Neuronal stem cell (in vitro differentiated cells): ENCODE results near the gene CXCR3.

ENCODE experiments used
- DNase-seq: peaks from one replicate; pipeline ENCODE4 v3.0.0-alpha.2; 2013; ENCODE audit warnings: low spot score
- H2AFZ ChIP-seq: one replicate; pipeline ENCODE4 v1.6.1; 2013; ENCODE audit warnings: mild to moderate bottlenecking, low read length, inconsistent platforms
- H2AK5ac ChIP-seq: 2 replicates; pipeline ENCODE4 v1.6.1; 2013; ENCODE audit warnings: low read depth, mild to moderate bottlenecking, inconsistent platforms, low read length, moderate library complexity, mixed read lengths
- H2BK120ac ChIP-seq: 2 replicates; pipeline ENCODE4 v1.6.1; 2013; ENCODE audit warnings: low read depth, mild to moderate bottlenecking, inconsistent platforms, low read length, moderate library complexity, mixed read lengths
- H2BK12ac ChIP-seq: one replicate; pipeline ENCODE4 v1.6.1; 2013; ENCODE audit warnings: low read length, inconsistent platforms
- H2BK15ac ChIP-seq: 2 replicates; pipeline ENCODE4 v1.6.1; 2013; ENCODE audit warnings: mild to moderate bottlenecking, low read length, inconsistent platforms, mixed read lengths
- H2BK5ac ChIP-seq: one replicate; pipeline ENCODE4 v1.6.1; 2013; ENCODE audit warnings: inconsistent platforms, mild to moderate bottlenecking, low read length, moderate library complexity
- H3K14ac ChIP-seq: one replicate; pipeline ENCODE4 v1.6.1; 2013; ENCODE audit warnings: low read length, inconsistent platforms
- H3K18ac ChIP-seq: 2 replicates; pipeline ENCODE4 v1.6.1; 2013; ENCODE audit warnings: low read length, inconsistent platforms
- H3K23ac ChIP-seq: 2 replicates; pipeline ENCODE4 v1.6.1; 2013; ENCODE audit warnings: low read depth, mild to moderate bottlenecking, mixed read lengths, low read length, inconsistent platforms; ENCODE audit not compliant: poor library complexity
- H3K27ac ChIP-seq: replicated peaks from 3 replicates; pipeline ENCODE4 v1.5.1; 2013; ENCODE audit warnings: low read length, inconsistent platforms
- H3K27me3 ChIP-seq, 3 experiments: 2 replicates each; pipeline ENCODE4 v1.6.1; 2013; ENCODE audit warnings: low read length in 3 of 3, mild to moderate bottlenecking in 2 of 3, inconsistent platforms in 1 of 3, low read depth in 1 of 3, mixed read lengths in 1 of 3, moderate library complexity in 1 of 3; ENCODE audit not compliant: control insufficient read depth in 3 of 3, insufficient read depth in 3 of 3
- H3K36me3 ChIP-seq, 2 donors: replicated peaks in 1 of 2; 2 replicates each; pipeline ENCODE4 v1.6.1; 2013; ENCODE audit warnings: low read length in 2 of 2; ENCODE audit not compliant: control insufficient read depth in 2 of 2, insufficient read depth in 2 of 2
- H3K4ac ChIP-seq: 2 replicates; pipeline ENCODE4 v1.6.1; 2013; ENCODE audit warnings: inconsistent platforms, mild to moderate bottlenecking, low read length, moderate library complexity
- H3K4me1 ChIP-seq, 2 donors: 1 replicate in 1 of 2; 2 replicates in 1 of 2; pipeline ENCODE4 v1.6.1; 2013; ENCODE audit warnings: low read length in 2 of 2, low read depth in 1 of 2; ENCODE audit not compliant: control insufficient read depth in 2 of 2, insufficient read depth in 1 of 2
- H3K4me2 ChIP-seq: one replicate; pipeline ENCODE4 v1.6.1; 2013; ENCODE audit warnings: mild to moderate bottlenecking, low read length, inconsistent platforms; ENCODE audit not compliant: insufficient read depth, poor library complexity, severe bottlenecking
- H3K4me3 ChIP-seq, 2 donors: 2 replicates each; pipeline ENCODE4 v1.5.1; 2013; ENCODE audit warnings: low read length in 2 of 2, mild to moderate bottlenecking in 2 of 2, inconsistent platforms in 1 of 2, moderate library complexity in 1 of 2
- H3K79me1 ChIP-seq: one replicate; pipeline ENCODE4 v1.6.1; 2013; ENCODE audit warnings: low read depth, mild to moderate bottlenecking, inconsistent platforms, low read length, moderate library complexity
- H3K9ac ChIP-seq: one replicate; pipeline ENCODE4 v1.6.1; 2013; ENCODE audit warnings: mild to moderate bottlenecking, low read depth, low read length, inconsistent platforms; ENCODE audit not compliant: poor library complexity
- H3K9me3 ChIP-seq, 2 donors: replicated peaks in 1 of 2; 2 replicates each; pipeline versions ENCODE3 to v1.6.1; 2013; ENCODE audit warnings: low read length in 2 of 2, mild to moderate bottlenecking in 2 of 2, inconsistent platforms in 1 of 2, low read depth in 1 of 2, mixed read lengths in 1 of 2, moderate library complexity in 1 of 2; ENCODE audit not compliant: control insufficient read depth in 2 of 2, insufficient read depth in 1 of 2
- H4K8ac ChIP-seq: one replicate; pipeline ENCODE4 v1.6.1; 2013; ENCODE audit warnings: low read depth, mild to moderate bottlenecking, inconsistent platforms, low read length, moderate library complexity
- H4K91ac ChIP-seq: one replicate; pipeline ENCODE4 v1.6.1; 2013; ENCODE audit warnings: low read length, low read depth, mild to moderate bottlenecking, inconsistent platforms; ENCODE audit not compliant: poor library complexity
- WGBS, 2 donors: extraction: QIAGEN DNeasy Blood & Tissue Kit; methylation state at CpG; one replicate each; pipeline ENCODE4 v1.1.7; 2013; ENCODE audit warnings: missing lambda C conversion rate in 2 of 2, mixed read lengths in 1 of 2; ENCODE audit not compliant: insufficient read length in 2 of 2, insufficient replicate concordance in 1 of 2; ENCODE audit errors: extremely low coverage in 2 of 2; 5-methylcytosine and 5-hydroxymethylcytosine counted together

CXCR3 gene

DNA sequence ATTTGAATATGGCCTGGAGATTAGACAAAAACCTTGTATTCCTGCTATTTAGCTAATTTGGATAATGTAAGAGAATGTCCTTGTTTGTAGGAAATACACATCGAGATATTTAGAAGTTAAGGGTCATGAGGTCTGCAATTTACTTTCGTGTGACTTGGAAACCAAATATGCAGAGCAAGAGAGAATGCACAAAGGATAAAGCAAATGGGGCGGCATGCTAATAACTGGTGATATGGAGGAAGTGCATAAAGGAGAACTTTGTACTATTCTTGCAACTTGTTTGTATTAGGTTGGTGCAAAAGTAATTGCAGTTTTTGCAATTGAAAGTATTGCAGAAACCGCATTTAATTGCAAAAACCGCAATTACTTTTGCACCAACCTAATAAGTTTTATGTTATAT is 7.2 kb upstream of the CXCR3 start:
- DNase-seq: no peak
- H3K27ac ChIP-seq: no peak overlapping the region
- H3K36me3 ChIP-seq: no peaks in the 10 kb centered on the region
- no peak overlapping the region for H3K4ac ChIP-seq
- no peak overlapping the region for H3K23ac ChIP-seq
- H2BK5ac ChIP-seq: no peak overlapping the region
- no CpG with 5 or more reads among the region's 5 CpGs for WGBS, 2 donors
- no peaks in the 10 kb centered on the region for H3K27me3 ChIP-seq
- no peak overlapping the region for H2AFZ ChIP-seq
- no peak overlapping the region for H2BK120ac ChIP-seq
- H3K18ac ChIP-seq: no peak overlapping the region
- no peaks in the 10 kb centered on the region for H3K79me1 ChIP-seq
- H4K91ac ChIP-seq: no peak overlapping the region
- H3K9me3 ChIP-seq: no peaks in the 10 kb centered on the region
- H3K4me1 ChIP-seq: no peaks in the 10 kb centered on the region
- no peak overlapping the region for H3K4me2 ChIP-seq
- no peak overlapping the region for H3K9ac ChIP-seq
- no peak overlapping the region for H4K8ac ChIP-seq
- no peak overlapping the region for H2BK15ac ChIP-seq
- no peak overlapping the region for H2AK5ac ChIP-seq
- no peak overlapping the region for H3K4me3 ChIP-seq
- H3K14ac ChIP-seq: no peak overlapping the region
- no peak overlapping the region for H2BK12ac ChIP-seq

DNA sequence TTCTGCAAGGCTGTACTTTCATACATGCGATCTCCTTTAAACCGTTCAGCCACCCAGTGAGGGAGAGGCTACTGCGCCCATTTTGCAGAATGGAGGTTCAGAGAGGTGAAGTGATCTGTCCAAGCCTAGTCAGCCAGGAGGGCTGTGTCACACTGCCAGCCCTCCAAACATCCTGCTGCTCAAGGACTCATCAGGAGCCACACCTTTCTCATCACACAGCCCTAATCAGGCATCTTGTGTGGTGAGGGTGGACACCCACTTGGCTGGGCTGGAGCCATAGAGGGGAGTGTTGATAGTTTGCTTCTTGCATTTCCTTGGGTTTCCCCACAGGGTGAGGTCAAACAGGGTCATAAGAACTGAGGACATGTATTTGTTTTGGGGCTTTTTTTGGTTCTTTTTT is 5.4 kb upstream of the CXCR3 start:
- Histone ChIP-seq H2AK5ac (no peak overlapping the region), H3K9ac (no peak overlapping the region), H3K4me2 (no peak overlapping the region), H3K79me1 (no peaks in the 10 kb centered on the region), H3K4me1 (no peaks in the 10 kb centered on the region), H3K23ac (no peak overlapping the region), H3K27ac (no peak overlapping the region), H2BK120ac (no peak overlapping the region), H3K4me3 (no peak overlapping the region), H3K4ac (no peak overlapping the region), H4K91ac (no peak overlapping the region), H3K27me3 (peaks cover 0 to 3% (median 0%) of the 10 kb centered on the region in 3 experiments), H2BK15ac (no peak overlapping the region), H2AFZ (no peak overlapping the region), H2BK5ac (no peak overlapping the region), H3K18ac (no peak overlapping the region), H4K8ac (no peak overlapping the region), H2BK12ac (no peak overlapping the region), H3K14ac (no peak overlapping the region), H3K36me3 (no peaks in the 10 kb centered on the region), H3K9me3 (no peaks in the 10 kb centered on the region)
- DNase-seq: no peak
- WGBS, 2 donors: no CpG with 5 or more reads among the region's 3 CpGs

DNA sequence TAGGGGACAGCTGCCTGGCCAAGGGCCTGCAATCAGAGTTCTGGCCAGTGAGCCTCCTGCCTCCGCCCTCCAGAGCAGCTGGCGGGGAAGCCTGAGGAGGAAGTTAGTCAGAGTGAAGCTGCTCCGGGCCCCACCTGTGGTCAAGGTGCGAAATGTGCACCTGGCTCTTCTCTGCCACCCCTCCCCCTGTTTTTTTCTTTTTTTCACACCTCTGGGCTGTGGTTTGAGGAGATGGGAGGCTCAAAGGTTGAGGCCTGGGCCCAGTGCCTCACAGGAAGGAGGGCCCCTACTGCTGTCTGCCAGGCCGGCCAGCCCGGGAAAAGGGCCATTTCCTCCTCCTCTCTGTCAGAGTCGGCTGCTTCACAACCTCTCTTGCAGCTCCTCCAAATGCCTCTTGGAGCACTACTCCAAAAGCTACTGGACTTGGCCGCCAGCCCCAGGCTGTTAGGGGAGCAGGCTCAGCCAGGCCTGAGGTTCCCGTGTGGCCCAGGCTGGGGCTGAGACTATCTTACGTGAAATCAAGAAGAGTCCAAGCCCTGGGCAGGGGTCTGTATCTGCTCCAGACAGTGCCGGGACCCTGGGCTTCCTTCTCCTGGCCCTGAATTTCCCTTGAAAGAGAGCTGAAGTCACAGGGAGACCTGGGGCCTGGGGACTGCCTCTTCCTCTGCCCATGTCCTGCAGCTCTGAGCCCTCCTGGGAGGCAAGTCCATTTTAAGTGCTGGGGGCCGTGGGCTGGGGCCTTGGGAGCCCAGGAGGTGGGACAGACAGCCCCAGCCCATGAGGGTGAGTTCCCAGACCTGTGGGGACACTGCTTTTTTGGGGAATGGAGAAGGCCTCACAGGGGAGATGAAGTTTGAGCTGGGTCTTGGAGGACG is 4.5 kb upstream of the CXCR3 start:
- Histone ChIP-seq H4K91ac (no peak overlapping the region), H2BK5ac (no peak overlapping the region), H3K14ac (no peak overlapping the region), H3K27me3 (peaks cover 0 to 7% (median 0%) of the 10 kb centered on the region in 3 experiments), H3K4me1 (no peaks in the 10 kb centered on the region), H2BK12ac (no peak overlapping the region), H3K79me1 (no peaks in the 10 kb centered on the region), H3K27ac (no peak overlapping the region), H3K9me3 (no peaks in the 10 kb centered on the region), H2AK5ac (no peak overlapping the region), H3K4me2 (no peak overlapping the region), H3K9ac (no peak overlapping the region), H2BK120ac (no peak overlapping the region), H3K4me3 (no peak overlapping the region), H2BK15ac (no peak overlapping the region), H3K4ac (no peak overlapping the region), H3K18ac (no peak overlapping the region), H3K23ac (no peak overlapping the region), H2AFZ (peak overlapping the region; percentile 92), H4K8ac (no peak overlapping the region), H3K36me3 (no peaks in the 10 kb centered on the region)
- WGBS, 2 donors: no CpG with 5 or more reads among the region's 13 CpGs
- DNase-seq: peak; percentile 4

DNA sequence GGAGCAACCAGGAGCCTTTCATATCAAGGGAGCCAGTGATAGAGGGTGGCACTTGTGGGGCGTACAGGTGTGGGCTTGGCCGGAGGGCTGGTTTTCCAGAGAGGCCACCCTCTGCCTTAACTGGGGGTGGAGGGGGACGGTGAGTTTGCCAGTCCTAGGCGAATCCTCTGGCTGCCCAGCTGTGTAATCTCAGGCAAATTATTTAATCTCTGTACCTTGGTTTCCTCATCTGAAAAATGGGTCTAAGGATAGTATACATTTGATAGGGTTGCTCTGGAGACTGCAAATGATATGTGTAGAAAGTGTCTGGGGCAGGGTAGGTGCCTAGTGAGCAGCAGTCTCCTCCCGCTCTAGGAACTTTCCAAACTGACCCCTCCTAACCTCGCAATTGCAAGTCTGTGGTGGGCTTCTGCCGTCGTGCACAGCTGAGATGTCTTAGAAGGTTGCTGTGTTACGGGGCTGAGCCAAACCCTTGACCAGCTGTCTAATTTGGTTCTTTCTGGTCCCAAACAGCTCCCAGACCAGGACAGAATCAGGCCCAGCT is 3.8 kb upstream of the CXCR3 start:
- no peak overlapping the region for H4K91ac ChIP-seq
- no peak overlapping the region for H3K14ac ChIP-seq
- no peak overlapping the region for H3K4ac ChIP-seq
- H2BK12ac ChIP-seq: no peak overlapping the region
- DNase-seq: no peak
- H2AK5ac ChIP-seq: no peak overlapping the region
- no peaks in the 10 kb centered on the region for H3K36me3 ChIP-seq
- WGBS, 2 donors: no CpG with 5 or more reads among the region's 9 CpGs
- H3K4me2 ChIP-seq: no peak overlapping the region
- no peak overlapping the region for H3K23ac ChIP-seq
- no peak overlapping the region for H3K4me3 ChIP-seq
- H3K9ac ChIP-seq: no peak overlapping the region
- peak overlapping the region; percentile 92 for H2AFZ ChIP-seq
- no peak overlapping the region for H2BK5ac ChIP-seq
- H3K27ac ChIP-seq: no peak overlapping the region
- no peak overlapping the region for H4K8ac ChIP-seq
- H3K18ac ChIP-seq: no peak overlapping the region
- H3K79me1 ChIP-seq: no peaks in the 10 kb centered on the region
- H2BK15ac ChIP-seq: no peak overlapping the region
- peaks cover 0 to 7% (median 0%) of the 10 kb centered on the region in 3 experiments for H3K27me3 ChIP-seq
- H2BK120ac ChIP-seq: no peak overlapping the region
- no peaks in the 10 kb centered on the region for H3K9me3 ChIP-seq
- no peaks in the 10 kb centered on the region for H3K4me1 ChIP-seq
